ENCODE measurements around the gene SLC16A2.

Gene SLC16A2

DNA sequence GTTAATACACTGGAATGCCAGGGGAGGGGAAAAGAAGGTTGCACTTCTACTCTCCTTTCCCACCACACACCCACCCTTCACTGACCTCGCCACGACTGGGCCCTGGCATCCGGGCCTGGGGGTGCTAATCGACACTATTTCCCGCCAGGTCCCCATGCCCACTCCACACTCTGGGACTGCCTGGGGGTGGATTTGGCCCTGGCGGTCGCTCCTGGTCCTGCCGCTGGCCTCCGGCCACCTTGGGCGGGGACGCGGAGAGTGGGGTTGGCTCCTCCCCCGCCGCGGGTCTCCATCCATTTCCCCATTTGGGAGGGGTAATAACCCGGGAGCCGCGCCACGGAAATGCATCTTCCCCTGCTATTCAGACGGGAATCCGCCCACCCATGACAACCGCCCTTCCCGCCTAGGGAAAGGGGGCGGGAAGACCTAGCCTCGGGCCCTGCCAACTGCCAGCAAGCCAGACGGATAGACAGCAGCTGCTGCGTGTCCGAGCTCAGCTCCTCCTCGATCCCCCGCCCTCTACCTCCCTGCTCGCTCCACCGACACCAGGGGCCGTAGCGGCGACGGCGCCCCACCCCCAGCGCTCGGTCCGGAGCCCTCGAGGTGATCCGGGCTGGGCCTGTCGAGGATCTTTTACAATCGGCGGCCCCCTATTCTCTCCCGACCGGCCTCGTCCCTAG is 115.0 kb downstream of the SLC16A2 start:
- DNase-seq (ENCODE audit: low read depth), result no peak

DNA sequence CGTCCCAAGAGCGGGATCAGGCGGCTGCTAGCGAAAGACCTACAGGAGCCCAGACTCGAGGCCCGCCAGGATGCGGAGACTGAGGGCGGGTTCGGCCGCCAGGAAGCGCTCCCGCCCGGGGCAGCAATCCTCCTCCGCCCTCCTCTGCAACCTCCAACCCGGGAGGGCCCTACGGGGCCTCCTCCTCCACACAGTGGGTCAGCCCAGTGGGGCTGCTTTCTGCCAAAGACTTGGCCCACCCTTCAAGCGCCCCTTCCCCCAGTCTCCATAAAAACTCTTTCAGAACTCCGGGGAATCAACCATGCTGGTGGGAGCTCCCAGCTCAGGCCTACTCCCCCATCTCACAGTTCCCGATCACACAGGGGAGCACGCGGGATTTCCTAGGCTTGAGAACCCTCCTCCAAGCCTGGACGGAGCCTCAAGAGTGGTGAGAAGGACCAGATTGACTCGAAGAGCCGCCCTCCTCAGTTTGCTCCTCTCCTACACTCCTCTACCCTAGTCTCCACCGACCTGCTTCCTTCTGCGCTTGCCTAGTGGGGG is 115.6 kb downstream of the SLC16A2 start:
- DNase-seq (ENCODE audit: low read depth), result no peak

DNA sequence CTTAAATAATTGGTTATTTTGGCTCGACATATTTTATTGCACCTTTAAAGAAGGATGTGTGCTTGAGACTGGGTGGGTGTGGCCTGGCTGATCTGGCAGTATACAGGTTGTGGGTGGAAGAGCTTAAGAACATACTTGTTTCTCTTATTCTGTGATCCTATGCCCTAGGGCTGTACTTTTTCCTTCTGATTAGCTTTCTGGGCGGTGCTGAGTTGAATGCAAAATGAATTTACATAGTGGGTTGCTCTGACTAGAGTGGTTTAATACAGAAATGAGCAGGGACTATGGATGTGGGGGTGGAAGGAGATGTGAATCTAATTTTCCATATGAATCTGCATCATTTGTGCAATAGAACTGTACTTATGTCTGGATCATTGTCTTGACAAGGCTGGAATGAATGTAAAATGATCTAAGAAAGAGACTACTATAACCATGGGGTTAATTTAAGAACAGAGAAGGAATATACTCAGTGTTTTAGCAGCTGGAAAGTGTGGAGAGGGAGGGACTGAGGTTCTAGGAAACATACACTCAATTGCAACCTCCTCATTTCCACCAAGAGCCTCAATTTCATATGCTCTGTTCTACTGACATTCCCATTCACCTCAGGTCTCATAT is 119.4 kb downstream of the SLC16A2 start:
- no peak for DNase-seq (ENCODE audit: low read depth)

DNA sequence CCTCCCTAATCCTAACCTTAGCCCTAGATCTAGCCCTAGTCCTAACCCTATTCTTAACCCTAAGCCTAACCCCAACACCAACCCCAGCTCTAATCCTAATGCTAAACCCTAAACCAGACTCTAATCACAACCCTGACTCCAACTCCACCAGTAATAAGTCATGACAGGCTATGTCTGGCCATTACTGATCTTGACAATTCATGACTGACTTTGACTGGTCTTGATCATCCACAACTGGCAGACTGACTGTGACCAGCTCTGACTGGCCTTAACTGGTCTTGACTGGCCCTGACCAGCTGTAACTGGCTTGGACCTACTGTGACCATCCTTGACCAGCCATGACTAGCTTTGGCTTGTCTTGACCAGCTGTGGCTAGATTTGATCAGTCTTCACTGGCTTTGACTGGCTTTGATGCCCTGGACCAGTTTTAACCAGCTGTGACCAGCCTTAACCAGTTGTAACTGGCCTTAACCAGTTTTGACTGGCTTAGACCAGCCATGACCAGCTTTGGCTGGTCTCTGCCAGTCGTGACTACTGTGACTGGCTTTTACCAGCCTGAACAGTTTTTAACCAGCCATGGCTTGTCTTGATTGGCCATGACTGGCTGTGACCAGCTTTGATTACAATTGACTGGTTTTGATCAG is 124.7 kb downstream of the SLC16A2 start:
- DNase-seq (ENCODE audit: low read depth), result no peak

DNA sequence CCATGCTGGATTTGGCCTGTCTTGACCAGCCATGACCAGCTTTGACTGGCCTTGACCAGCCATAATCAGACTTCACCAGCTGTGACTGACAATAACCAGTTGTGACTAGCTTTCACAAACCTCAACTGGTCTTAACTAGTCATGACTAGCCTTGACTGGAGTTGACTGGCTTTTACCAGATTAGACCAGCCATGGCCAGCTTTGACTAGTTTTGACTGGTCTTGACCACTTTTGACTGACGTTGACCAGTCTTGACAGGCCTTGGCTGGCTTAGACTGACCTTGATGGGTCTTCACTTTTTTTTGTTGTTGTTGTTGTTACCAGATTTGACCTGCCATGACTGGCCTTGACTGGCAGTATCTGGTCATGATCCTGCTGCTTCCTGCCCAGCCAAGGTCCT is 125.7 kb downstream of the SLC16A2 start:
- DNase-seq (ENCODE audit: low read depth), result no peak

DNA sequence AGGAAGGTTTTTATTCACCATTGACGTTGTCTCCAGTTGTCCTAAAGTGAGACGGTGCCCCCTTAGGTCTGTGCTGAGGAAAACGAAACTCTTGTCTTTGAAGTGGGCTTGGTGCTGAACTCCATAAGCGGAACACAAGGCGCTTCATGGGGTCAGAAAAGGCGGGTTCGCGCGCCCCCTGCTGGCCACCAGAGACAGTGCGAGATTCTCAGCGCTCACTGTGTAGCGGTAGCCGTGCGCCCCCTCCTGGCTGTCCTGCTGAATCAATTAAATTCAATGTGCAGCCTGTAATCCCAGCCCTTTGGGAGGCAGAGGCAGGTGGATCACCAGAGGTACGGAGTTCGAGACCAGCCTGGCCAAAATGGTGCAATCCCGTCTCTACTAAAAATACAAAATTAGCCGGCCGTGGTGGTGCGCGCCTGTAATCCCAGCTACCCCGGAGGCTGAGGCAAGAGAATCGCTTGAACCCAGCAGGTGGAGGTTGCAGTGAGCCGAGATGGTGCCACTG is 129.1 kb downstream of the SLC16A2 start:
- peak; percentile 69 for DNase-seq (ENCODE audit: low read depth)

DNA sequence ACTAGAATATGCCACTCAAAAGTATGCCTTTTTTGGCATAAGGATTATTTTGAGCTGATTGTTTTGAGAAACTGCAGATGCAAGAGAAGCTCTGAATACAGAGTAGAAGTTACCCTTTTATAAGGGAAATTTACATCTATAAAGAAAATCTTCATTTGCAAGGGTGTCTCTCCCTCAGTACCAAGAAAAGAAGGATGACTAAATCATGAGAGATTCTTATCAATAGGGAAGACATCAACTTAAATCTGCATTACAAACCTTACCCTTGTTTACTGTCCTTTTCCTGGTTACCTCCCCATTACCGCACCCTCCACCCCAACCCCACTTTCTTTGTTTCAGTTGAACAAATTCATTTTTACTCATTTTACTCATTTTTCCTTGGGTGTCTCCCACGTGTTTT is 130.6 kb downstream of the SLC16A2 start:
- no peak for DNase-seq (ENCODE audit: low read depth)

DNA sequence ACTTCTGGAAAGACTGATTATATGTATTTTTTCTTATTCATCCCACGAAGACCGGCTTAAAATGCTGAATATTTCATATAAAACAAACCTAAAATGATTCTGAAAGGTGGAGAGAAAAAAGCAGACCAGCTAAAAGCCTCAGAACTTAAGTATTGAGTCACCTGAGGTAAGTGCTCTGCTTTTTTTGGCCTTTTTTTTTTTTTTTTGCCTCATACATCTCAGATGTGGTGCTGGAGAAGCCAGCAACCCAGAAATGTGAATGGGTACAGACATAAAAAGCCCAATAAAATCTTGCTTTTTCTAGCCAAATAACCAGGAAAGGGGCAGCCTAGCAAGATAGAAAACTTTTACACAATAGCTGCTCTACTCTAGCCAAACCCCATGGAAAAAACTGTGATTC is 136.1 kb downstream of the SLC16A2 start:
- no peak for DNase-seq (ENCODE audit: low read depth)

DNA sequence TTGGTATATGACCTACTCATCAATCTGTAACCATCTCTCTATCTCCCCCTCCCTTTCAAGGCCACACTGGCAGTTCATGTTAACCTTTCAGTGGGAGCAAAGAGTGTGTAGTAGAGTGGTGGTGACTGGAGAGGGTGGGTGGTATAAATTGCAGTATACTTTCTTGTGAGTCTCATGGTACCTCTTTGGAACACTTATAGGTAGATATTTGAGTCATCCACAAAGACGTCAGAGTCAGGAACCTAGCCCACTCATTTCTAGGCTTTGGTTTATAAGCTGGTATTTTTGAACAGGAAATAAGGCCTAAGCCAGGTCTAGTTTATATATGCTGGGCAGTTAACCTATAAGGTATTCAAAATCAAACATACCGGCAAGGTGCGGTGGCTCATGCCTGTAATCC is 156.8 kb downstream of the SLC16A2 start:
- DNase-seq (ENCODE audit: low read depth), result no peak

DNA sequence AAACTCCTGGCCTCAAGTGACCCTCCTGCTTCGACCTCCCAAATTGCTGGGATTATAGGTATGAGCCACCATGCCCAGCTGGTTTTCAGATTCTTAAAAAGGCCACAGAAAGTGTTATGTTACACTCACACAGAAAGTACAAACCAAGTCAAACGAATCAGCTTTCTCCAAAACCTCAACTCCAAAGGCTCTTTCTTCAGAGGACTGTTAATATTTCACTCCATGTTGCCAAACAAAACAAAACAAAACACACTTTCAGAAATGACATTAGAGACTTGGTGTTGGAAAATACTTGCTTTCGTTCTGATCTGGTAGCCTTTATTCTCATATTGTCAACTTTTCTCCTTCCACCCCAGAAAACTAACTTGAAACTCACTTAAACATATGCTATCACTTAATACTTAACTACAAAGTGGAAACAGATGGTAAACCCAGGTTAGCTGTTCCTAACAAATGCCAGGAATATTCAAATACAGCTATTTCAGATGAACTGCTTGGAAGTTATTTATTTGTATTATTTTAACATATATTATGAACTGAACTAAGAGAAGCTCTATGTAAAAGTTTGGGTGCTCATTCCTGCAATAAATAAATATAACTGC is 158.4 kb downstream of the SLC16A2 start:
- DNase-seq (ENCODE audit: low read depth), result no peak

Data from stimulated activated CD8-positive, alpha-beta memory T cell treated with anti-CD3 and anti-CD28 coated beads, Interleukin-15, amount 100 ng/mL, for 1 hour (primary cell).